HCT116 (cell line): Measurements from ENCODE around the gene FBXL7.

Source experiments
- CTCF ChIP-seq, 3 experiments: fragments of 200-600 bp in 1 of 3; sonication (generic) in 1 of 3; IDR thresholded peaks in 2 of 3; conservative IDR thresholded peaks in 1 of 3; 2 replicates each; pipeline ENCODE4 v1.5.1; 2012 to 2017; ENCODE audit warnings: low read depth in 2 of 3, low read length in 2 of 3, antibody characterized with exemption in 1 of 3, borderline replicate concordance in 1 of 3, control low read depth in 1 of 3, mild to moderate bottlenecking in 1 of 3, mixed read lengths in 1 of 3, mixed run types in 1 of 3, moderate library complexity in 1 of 3; ENCODE audit not compliant: insufficient read depth in 1 of 3
- POLR2AphosphoS5 ChIP-seq: IDR thresholded peaks from 2 replicates; pipeline ENCODE4 v1.6.1; 2011; ENCODE audit warnings: mild to moderate bottlenecking, low read depth, low read length, moderate library complexity
- RAD21 ChIP-seq: IDR thresholded peaks from 2 replicates; pipeline ENCODE4 v1.6.1; 2012; ENCODE audit warnings: low read depth, mild to moderate bottlenecking
- REST ChIP-seq: IDR thresholded peaks from 2 replicates; pipeline ENCODE4 v1.6.1; 2012; ENCODE audit warnings: low read depth
- SP1 ChIP-seq: IDR thresholded peaks from 2 replicates; pipeline ENCODE4 v1.6.1; 2012; ENCODE audit warnings: low read depth
- ZBTB33 ChIP-seq: IDR thresholded peaks from 2 replicates; pipeline ENCODE4 v1.6.1; 2011; ENCODE audit warnings: mild to moderate bottlenecking, low read length, moderate library complexity; ENCODE audit not compliant: insufficient replicate concordance; ENCODE audit errors: extremely low read depth

GRCh38 chr5:15510092-15510491 lies 10.1 kb downstream of the FBXL7 start:
- no peak for TF ChIP-seq POLR2AphosphoS5
- no peak for TF ChIP-seq CTCF (IDR thresholded peaks at IDR 0.05 in 2 of 3, conservative IDR thresholded peaks at IDR 0.05 in 1 of 3; ENCODE audit: borderline replicate concordance in 1 of 3, insufficient read depth in 1 of 3, low read depth in 2 of 3, low read length in 2 of 3)
- TF ChIP-seq RAD21: no peak
- TF ChIP-seq ZBTB33: no peak
- TF ChIP-seq REST: no peak
- no peak for TF ChIP-seq SP1
